Measurements from ENCODE around the gene ITM2B.

ITM2B gene

GRCh38 chr13:48297131-48297786, 64.3 kb downstream of the ITM2B start:
- Histone ChIP-seq H3K27ac (replicated peaks) (no peak overlapping the region), H3K27me3 (ENCODE audit: insufficient read depth, poor library complexity, severe bottlenecking) (no peaks in the 10 kb centered on the region), H3K4me3 (replicated peaks; ENCODE audit: insufficient read depth, low read length) (no peak overlapping the region)
- no peak for DNase-seq (ENCODE audit: low read depth in 1 of 2, low spot score in 1 of 2)
- TF ChIP-seq GABPA (IDR thresholded peaks at IDR 0.05; ENCODE audit: low read depth) (no peak), POLR2AphosphoS5 (IDR thresholded peaks at IDR 0.05; ENCODE audit: low read depth) (no peak), SPI1 (IDR thresholded peaks at IDR 0.05; ENCODE audit: borderline replicate concordance, low read depth) (no peak), REST (IDR thresholded peaks at IDR 0.05; ENCODE audit: insufficient replicate concordance, low read depth) (no peak), CTCF (IDR thresholded peaks at IDR 0.05; ENCODE audit: insufficient read depth, low read length) (no peak)

- TF ChIP-seq GABPA (IDR thresholded peaks at IDR 0.05; ENCODE audit: low read depth), result no peak
- no peak for TF ChIP-seq REST (IDR thresholded peaks at IDR 0.05; ENCODE audit: insufficient replicate concordance, low read depth)
- no peak for TF ChIP-seq CTCF (IDR thresholded peaks at IDR 0.05; ENCODE audit: insufficient read depth, low read length)
- TF ChIP-seq SPI1 (IDR thresholded peaks at IDR 0.05; ENCODE audit: borderline replicate concordance, low read depth), result no peak; the same call in 1 of the 2 replicates
- no peak for TF ChIP-seq POLR2AphosphoS5 (IDR thresholded peaks at IDR 0.05; ENCODE audit: low read depth)
- H3K27ac ChIP-seq (replicated peaks), result no peak overlapping the region
- no peak for DNase-seq (ENCODE audit: low read depth in 1 of 2, low spot score in 1 of 2)
- no peak overlapping the region for H3K4me3 ChIP-seq (replicated peaks; ENCODE audit: insufficient read depth, low read length)
- H3K27me3 ChIP-seq (ENCODE audit: insufficient read depth, poor library complexity, severe bottlenecking), result no peaks in the 10 kb centered on the region
Measured at GRCh38 chr13:48299591-48299990, 66.6 kb downstream of the ITM2B start.

GRCh38 chr13:48302871-48303358, 69.9 kb downstream of the ITM2B start:
- peak overlapping the region; percentile 84 for H3K4me3 ChIP-seq (replicated peaks; ENCODE audit: insufficient read depth, low read length)
- DNase-seq (ENCODE audit: low read depth in 1 of 2, low spot score in 1 of 2), result no peak
- H3K27ac ChIP-seq (replicated peaks), result peak overlapping the region; percentile 96
- no peak for TF ChIP-seq REST (IDR thresholded peaks at IDR 0.05; ENCODE audit: insufficient replicate concordance, low read depth)
- no peaks in the 10 kb centered on the region for H3K27me3 ChIP-seq (ENCODE audit: insufficient read depth, poor library complexity, severe bottlenecking)

Measured in HL-60 (cell line).